Measurements from ENCODE around the gene ZNF821. TPM values are rescaled to one million over a fixed set of nuclear protein-coding genes. Genes with fewer than 3 reads are reported as not detected.

ZNF821 gene, protein sequence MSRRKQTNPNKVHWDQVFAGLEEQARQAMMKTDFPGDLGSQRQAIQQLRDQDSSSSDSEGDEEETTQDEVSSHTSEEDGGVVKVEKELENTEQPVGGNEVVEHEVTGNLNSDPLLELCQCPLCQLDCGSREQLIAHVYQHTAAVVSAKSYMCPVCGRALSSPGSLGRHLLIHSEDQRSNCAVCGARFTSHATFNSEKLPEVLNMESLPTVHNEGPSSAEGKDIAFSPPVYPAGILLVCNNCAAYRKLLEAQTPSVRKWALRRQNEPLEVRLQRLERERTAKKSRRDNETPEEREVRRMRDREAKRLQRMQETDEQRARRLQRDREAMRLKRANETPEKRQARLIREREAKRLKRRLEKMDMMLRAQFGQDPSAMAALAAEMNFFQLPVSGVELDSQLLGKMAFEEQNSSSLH
- total RNA-seq, result 1 to 10 TPM; 5.7 to 6.3 TPM

GRCh38 chr16:71883849-71884638 lies at the start of gene ZNF821:
Gene ZNF821 (minus strand): TSS chr16:71884182. CDS start chr16:71879946, 4,236 bp downstream.
- peaks cover 5% of the 10 kb centered on the region for H3K36me3 ChIP-seq
- peak within 1 kb of the TSS; percentile 99 for H3K4me3 ChIP-seq
- peak; percentile 51 for ATAC-seq (ENCODE audit: insufficient number of reproducible peaks, low FRiP score, low read depth)
- H3K9me3 ChIP-seq, result no peaks in the 10 kb centered on the region
- no peaks in the 10 kb centered on the region for H3K27me3 ChIP-seq (replicated peaks; ENCODE audit: insufficient read depth)
- TF ChIP-seq, protein P1, sequence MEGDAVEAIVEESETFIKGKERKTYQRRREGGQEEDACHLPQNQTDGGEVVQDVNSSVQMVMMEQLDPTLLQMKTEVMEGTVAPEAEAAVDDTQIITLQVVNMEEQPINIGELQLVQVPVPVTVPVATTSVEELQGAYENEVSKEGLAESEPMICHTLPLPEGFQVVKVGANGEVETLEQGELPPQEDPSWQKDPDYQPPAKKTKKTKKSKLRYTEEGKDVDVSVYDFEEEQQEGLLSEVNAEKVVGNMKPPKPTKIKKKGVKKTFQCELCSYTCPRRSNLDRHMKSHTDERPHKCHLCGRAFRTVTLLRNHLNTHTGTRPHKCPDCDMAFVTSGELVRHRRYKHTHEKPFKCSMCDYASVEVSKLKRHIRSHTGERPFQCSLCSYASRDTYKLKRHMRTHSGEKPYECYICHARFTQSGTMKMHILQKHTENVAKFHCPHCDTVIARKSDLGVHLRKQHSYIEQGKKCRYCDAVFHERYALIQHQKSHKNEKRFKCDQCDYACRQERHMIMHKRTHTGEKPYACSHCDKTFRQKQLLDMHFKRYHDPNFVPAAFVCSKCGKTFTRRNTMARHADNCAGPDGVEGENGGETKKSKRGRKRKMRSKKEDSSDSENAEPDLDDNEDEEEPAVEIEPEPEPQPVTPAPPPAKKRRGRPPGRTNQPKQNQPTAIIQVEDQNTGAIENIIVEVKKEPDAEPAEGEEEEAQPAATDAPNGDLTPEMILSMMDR (IDR thresholded peaks at IDR 0.05), result peak; percentile 43
- peak within 1 kb of the TSS; percentile 91 to 93 for H3K27ac ChIP-seq
- H3K4me1 ChIP-seq (ENCODE audit: control insufficient read depth in 1 of 2, low read depth in 2 of 2), result peaks cover 7 to 25% of the 10 kb centered on the region in 2 donors
- DNase-seq (ENCODE audit: low spot score), result no peak

DNA sequence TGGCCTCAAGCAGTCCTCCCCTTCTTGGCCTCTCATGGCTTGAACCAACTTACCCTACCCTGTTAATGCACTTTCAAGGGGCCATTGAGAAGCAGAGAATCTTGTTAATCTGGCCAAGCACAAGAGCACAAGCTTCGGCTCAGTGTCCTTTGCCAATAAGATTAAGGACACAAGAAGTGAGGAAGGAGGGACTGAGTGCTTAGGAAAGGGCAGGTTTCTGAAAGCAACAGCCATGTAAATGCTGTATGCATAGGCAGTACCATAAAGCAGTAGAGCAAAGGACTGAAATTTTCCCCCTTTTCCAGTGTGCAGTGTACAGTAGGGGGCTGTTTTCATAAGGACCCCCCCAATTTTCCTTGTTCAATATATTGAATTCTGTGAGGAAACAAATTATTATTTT lies 49.0 kb upstream of the ZNF821 start:
- no peak overlapping the region for H3K4me3 ChIP-seq
- H3K27ac ChIP-seq, result peak overlapping the region in 1 of 2 donors; percentile 20
- no peaks in the 10 kb centered on the region for H3K27me3 ChIP-seq (replicated peaks; ENCODE audit: insufficient read depth)
- H3K9me3 ChIP-seq, result no peaks in the 10 kb centered on the region
- no peak for DNase-seq (ENCODE audit: low spot score)
- peaks cover 14% of the 10 kb centered on the region for H3K36me3 ChIP-seq
- TF ChIP-seq, protein P1 (IDR thresholded peaks at IDR 0.05), result no peak
- ATAC-seq (ENCODE audit: insufficient number of reproducible peaks, low FRiP score, low read depth), result no peak
- peaks cover 12 to 38% of the 10 kb centered on the region in 2 donors for H3K4me1 ChIP-seq (ENCODE audit: control insufficient read depth in 1 of 2, low read depth in 2 of 2)

DNA sequence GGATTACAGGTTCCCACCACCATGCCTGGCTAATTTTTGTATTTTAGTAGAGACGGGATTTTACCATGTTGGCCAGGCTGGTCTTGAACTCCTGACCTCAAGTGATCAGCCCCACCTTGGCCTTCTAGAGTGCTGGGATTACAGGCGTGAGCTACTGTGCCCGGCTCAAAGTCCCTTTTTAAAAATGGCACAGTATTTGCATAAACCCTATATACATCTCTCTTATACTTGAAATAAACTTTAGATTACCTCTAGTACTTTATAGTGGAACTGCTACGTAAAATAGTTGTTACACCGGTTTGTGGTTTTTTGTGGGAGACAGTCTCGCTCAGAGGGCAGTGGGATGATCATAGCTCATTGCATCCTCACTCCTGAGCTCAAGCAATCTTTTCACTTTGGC lies 47.6 kb upstream of the ZNF821 start:
- TF ChIP-seq, protein P1 (IDR thresholded peaks at IDR 0.05), result no peak

DNA sequence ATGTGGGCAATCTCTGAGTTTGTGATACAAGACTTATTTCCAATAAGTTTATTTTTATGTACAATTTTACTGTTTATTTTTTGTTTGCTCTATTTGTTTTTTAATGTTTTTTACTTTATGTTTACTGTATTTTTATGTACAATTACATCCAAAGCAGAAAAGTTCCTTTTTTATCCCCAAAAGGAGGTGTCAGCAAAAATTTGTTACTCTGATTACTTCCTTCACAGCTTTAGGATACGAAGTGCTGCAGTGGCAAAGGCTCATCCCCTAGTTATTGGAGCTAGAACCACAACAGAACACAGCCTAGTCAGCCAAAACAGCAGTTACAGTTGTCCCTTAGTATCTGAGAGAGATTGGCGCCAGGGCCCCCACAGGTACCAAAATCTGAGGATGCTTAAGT lies 47.0 kb upstream of the ZNF821 start:
- ATAC-seq (ENCODE audit: insufficient number of reproducible peaks, low FRiP score, low read depth), result no peak

More for the DNA sequence above, 47.6 kb upstream of the ZNF821 start:
- no peak overlapping the region for H3K27ac ChIP-seq
- no peaks in the 10 kb centered on the region for H3K27me3 ChIP-seq (replicated peaks; ENCODE audit: insufficient read depth)
- peaks cover 23 to 52% of the 10 kb centered on the region in 2 donors for H3K4me1 ChIP-seq (ENCODE audit: control insufficient read depth in 1 of 2, low read depth in 2 of 2)
- H3K4me3 ChIP-seq, result no peak overlapping the region
- ATAC-seq (ENCODE audit: insufficient number of reproducible peaks, low FRiP score, low read depth) (no peak), DNase-seq (ENCODE audit: low spot score) (no peak)
- H3K36me3 ChIP-seq, result peaks cover 18% of the 10 kb centered on the region
- no peaks in the 10 kb centered on the region for H3K9me3 ChIP-seq

More for the DNA sequence above, 47.0 kb upstream of the ZNF821 start:
- Histone ChIP-seq H3K36me3 (peaks cover 22% of the 10 kb centered on the region), H3K4me3 (no peak overlapping the region), H3K9me3 (no peaks in the 10 kb centered on the region), H3K27ac (no peak overlapping the region), H3K4me1 (ENCODE audit: control insufficient read depth in 1 of 2, low read depth in 2 of 2) (peaks cover 27 to 58% of the 10 kb centered on the region in 2 donors), H3K27me3 (replicated peaks; ENCODE audit: insufficient read depth) (no peaks in the 10 kb centered on the region)
- TF ChIP-seq, protein P1 (IDR thresholded peaks at IDR 0.05), result no peak
- no peak for DNase-seq (ENCODE audit: low spot score)
